ENCODE results near the gene MYBPH.

The MYBPH gene

DNA sequence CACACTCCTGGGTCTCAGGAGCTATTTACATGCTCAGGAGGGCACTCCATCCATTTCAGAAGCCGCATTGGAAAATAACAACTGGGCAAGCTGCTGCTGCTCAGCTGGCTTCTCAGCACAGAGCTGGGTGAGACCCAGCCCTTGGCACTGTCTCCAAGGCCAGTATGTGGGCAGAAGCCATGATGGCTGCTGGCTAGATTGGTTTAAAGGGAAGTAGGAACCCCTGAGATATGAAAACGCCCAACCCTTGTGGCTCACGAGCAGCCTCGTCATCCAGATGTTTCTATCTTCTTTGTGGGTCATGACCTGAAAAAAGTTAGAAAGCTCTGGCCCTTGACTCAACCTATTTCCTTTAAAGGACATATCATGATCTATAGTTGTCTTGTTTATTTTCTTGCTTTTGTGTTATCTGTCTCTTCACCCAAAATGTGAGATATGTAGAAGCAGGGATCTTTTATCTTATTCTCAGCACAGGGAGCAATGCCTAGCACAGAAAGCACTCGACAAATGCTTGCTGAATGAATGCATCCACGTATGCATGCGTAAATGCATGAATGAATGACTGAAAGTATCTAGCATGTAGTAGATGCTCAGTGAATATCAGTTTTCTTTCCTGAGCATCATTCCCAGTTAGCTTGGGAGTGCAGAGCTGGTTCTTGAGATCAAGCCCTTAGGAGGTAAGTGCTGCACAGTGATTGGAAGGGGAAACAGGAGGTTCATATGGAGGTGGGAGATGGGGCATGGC is 11.6 kb downstream of the MYBPH start:
- TF ChIP-seq CTCF (IDR thresholded peaks at IDR 0.05; ENCODE audit: insufficient read depth, low read depth, low read length, missing control alignments) = no peak
- no peak for DNase-seq (ENCODE audit: low read depth)
- H3K4me3 ChIP-seq (ENCODE audit: low read length) = no peak overlapping the region

DNA sequence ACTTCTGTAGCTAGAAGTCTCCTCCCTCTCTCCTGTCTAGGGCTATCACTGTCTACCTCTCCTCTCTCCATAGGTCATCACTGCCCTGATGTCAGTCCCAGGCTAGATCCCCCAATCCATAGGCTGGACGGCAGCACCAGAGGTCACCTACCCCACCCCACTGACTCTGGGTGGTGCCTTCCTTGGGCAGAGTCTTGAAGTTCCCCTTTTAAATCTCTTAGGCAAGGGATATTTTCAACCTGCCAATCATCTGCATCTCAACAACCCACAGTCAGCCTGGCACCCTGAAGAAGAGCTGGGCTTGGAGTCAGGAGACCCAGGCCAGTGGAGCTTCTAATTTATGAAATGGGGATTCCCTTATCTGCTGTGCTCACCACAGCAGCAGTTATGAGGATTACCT is 13.2 kb downstream of the MYBPH start:
- no peak for DNase-seq (ENCODE audit: low read depth)
- TF ChIP-seq CTCF (IDR thresholded peaks at IDR 0.05; ENCODE audit: insufficient read depth, low read depth, low read length, missing control alignments) = no peak
- no peak overlapping the region for H3K4me3 ChIP-seq (ENCODE audit: low read length)

- no peak overlapping the region for H3K4me3 ChIP-seq (ENCODE audit: low read length)
- no peak for TF ChIP-seq CTCF (IDR thresholded peaks at IDR 0.05; ENCODE audit: insufficient read depth, low read depth, low read length, missing control alignments)
- no peak for DNase-seq (ENCODE audit: low read depth)
Observed at GRCh38 chr1:203161703-203162102, 13.9 kb downstream of the MYBPH start.

- TF ChIP-seq CTCF (IDR thresholded peaks at IDR 0.05; ENCODE audit: insufficient read depth, low read depth, low read length, missing control alignments) = no peak
- no peak for DNase-seq (ENCODE audit: low read depth)
- H3K4me3 ChIP-seq (ENCODE audit: low read length) = no peak overlapping the region
Observed at GRCh38 chr1:203161175-203161574, 14.5 kb downstream of the MYBPH start.

- TF ChIP-seq CTCF (IDR thresholded peaks at IDR 0.05; ENCODE audit: insufficient read depth, low read depth, low read length, missing control alignments) = no peak
- no peak overlapping the region for H3K4me3 ChIP-seq (ENCODE audit: low read length)
- DNase-seq (ENCODE audit: low read depth) = no peak
Observed at GRCh38 chr1:203159844-203160243, 15.8 kb downstream of the MYBPH start.

DNA sequence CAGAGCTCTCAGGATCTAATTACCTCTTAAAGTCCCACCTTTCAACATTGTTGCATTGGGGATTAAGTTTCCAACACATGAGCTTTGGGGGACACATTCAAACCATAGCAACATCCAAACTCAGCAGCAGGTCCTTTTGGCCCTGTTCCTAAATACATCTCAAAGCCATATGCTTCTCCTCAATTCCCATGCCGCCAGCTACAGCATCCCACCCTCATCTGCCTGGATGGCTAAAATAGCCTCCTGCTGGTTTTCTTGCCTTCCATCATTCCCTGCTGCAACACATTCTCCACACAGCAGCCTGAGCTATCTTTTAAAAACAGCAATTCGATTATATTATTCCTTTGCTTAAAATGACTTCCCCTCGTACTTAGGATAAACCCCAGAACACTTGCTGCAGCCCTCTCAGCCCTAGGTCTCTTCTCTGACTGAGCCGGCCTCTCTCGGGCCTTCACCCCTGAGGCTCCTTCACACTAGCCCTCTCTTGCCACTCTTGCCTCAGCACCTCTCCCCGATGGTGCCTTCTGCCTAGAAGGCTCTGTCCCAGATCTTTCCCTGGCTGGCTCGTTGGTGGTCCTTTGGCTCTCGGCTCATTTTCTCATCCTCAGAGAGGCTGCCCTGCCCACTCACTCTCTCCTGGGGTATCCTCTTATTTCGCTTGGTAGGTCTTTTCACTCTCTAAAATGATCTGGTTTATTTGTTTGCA is 16.5 kb downstream of the MYBPH start:
- TF ChIP-seq CTCF (IDR thresholded peaks at IDR 0.05; ENCODE audit: insufficient read depth, low read depth, low read length, missing control alignments) = no peak
- no peak for DNase-seq (ENCODE audit: low read depth)
- no peak overlapping the region for H3K4me3 ChIP-seq (ENCODE audit: low read length)

Measured in epithelial cell of esophagus (primary cell).